Stimulated activated CD4-positive, alpha-beta T cell treated with anti-CD3 and anti-CD28 coated beads, Interleukin-4, amount 100 ng/mL, for 4 hours (primary cell): ENCODE data around the gene SGSM2.

Source experiments
- DNase-seq, 2 experiments: peaks; one replicate each; pipeline ENCODE4 v3.0.0-alpha.2; 2020

Gene SGSM2

DNA sequence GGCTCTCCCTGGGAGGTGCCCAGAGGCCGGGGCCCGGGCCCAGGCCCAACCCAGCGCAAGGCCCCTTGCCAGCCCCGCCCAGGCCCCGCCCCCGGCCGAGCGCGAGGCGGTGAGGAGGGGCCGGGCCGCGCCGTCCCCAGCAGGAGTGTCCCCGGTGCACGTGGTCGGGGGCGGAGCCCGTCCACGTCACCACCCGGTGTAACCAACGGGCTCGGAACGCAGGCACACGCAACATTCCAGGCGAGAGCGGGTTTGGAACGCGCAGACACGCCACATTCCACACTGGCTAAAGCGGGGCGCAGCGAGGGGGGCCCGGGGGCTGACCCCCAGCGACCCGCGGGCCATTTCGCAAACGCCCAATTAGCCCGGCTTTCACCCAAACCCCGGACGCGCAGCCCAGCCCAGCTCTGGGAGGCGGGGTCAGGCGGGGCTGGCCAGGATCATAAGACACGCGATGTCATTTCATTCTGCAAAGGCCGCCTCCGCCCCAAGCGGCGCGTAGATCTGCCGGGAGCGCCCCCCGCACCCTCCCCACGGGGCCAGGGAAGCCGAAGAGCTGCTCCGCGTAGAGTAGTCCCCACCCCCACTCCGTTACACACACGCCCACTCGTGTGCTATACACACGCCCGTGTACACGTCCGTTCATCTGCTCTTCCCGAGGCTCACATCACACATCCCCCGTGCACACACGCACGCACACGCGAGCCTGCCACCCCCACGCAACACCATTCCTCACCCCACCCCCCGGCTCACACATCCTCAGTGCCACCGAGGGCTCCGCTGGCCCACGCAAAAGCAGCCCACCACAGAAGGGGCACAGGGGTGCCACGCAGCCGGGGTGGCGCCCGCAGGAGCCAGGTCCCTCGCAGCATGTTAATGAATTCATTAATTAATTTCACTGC lies 62.5 kb downstream of the SGSM2 start:
- DNase-seq, result peak; percentile 91 to 94

DNA sequence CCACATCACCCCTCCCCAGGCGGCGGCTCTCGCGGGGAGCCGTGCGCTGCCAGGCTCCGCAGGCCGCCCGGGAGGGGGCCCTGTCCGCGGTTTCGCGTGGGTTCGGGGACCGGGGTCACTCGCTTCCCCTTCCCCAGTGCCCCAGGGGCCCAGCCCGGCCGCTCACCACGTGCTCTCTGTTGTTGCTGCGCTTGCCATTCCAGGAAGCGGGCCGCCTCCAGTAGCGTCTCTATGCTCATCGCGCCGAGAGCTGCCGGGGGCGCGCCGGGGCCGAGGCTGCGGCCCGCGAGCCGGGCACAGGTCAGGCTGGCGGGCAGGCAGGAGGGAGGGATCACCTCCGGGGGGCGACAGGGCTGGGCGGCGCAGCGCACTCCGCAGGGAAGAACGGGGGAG lies 63.2 kb downstream of the SGSM2 start:
- peak; percentile 55 to 57 for DNase-seq

DNA sequence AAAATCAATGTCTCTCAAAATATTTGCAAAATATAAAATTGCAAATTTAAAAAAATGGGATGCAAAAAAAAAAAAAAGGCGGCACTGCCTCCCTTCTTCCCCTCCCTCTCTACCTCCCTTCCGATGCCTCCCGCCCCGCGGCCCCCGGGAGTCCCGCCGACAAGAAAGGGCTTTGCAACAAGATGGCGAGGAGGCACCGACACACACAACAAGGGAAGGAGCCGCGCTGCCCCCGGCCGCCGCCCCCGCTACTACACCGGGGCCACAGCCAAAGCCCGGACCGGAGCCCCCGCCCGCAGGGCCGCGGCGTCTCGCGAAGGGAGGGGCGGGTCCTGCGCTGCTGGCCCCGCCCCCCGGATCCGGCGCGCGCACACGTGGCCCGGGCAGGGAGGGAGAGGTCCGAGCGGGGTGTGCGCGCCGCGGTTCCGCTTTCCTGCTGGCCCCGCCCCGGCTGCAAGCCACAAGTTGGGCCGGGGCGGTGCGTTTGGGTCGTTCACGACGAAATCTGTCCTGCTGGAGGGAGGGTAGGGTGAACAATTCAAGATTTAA lies 63.6 kb downstream of the SGSM2 start, which contains the start of gene MNT:
MNT (minus strand) TSS at position 184 of the 549 bp plus-strand sequence. CDS start 348 bp downstream, outside the sequence.
- DNase-seq, result peak; percentile 93 to 95

DNA sequence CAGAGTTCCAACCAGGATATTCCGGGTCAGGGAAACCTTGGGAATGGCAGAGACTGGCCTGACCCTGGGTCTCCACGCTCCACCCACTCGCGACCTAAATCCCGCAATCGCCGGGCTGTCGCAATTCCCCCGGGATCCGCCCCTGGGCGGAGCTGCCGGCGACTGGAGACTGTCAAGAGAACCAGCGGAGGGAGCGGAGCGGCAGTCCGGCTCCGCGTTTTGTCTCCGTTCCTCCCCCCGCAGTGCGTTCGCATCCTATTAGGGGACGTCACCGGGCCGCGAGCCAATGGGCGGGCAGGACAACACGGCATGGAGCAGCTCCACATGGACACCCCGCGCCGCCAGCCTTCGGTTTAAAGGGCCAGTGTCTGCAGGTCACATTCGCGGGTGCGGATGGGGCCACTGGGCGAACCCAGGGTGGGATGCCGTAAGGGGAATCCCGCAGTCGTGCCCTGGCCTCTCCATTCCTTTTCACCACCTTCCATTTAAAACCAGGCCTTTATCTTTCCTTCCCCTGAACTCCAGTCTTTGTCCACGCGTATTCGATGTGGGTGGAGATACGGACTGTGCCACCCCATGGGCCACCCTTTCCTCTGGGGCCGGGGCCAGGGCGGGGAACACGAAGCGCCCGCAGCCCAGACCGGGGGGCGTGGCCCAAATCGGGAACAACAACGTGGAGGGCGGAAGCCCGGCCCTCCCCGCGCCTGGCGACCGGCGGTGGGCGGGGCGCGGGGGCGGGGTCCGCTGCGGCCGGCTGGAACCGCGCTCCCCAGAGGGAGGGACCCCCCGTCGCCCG lies 64.3 kb downstream of the SGSM2 start:
- peak; percentile 99 for DNase-seq

DNA sequence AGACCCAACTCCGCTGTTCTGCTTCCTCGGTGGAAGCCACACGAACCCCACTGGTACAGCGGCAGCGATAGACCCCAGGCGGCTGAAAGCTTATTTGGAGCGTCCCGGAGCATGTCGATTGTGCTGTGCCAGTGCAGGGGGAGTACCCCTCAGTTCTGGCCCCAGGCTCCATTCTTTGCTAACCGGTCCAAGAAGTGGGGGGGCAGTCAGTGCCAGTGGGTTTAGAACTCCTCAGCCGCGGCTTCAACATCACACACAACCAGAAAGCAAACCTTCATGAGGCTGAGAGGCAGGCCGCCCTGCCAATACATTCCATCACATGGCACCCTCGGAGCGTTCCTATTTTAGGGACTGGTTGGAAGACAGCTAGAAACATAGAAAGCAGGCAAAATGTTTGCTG lies 65.2 kb downstream of the SGSM2 start:
- DNase-seq, result no peak

DNA sequence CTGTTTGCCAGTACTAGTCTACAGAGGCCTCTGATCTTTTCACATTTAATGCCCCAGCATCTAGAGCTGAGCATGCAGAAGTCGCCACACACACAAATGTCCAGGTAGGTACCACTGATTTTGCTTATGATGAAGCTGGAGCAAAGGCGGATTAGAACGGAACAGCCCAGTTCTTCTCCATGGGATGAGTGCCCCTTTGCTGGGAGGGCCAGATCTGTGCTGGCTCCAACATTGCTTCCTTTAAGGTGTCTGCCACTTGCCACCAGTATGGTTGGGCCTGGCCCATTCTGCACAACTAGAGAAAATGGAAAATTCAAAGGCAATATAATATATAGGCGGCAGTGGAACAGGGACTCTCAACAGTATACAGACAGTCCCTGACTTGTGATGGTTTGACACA lies 65.7 kb downstream of the SGSM2 start:
- no peak for DNase-seq

DNA sequence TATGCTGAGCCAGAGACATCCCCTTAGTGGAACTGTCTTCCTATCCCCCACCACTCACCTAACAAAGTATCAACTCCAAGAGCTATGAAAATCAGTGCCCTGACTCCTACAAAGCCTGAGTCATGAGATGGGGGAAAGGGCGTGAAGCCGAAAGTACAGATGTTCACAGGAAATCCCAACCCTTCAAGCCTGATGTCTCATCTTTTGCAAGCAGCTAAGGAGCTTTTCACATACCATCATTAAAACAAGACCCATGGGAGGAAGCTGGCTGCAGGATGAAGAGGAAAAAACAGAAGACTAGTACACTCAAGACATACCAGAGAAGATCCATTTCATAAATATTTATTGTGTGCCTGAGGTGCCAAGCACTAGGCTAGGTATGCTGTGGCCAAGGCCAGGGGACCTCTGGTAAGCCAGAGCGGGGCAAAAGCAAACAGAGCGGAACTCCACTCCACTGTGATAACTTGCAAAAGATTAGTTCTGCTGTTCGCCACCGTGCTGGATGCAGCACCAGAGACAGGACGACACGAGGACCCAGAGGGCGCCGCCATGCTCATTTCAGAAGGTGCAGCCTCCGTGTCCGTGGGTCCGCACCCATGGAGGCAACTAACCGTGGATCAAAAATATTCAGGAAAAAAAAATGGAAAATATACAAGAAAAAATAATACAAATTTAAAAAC lies 68.1 kb downstream of the SGSM2 start:
- no peak for DNase-seq

DNA sequence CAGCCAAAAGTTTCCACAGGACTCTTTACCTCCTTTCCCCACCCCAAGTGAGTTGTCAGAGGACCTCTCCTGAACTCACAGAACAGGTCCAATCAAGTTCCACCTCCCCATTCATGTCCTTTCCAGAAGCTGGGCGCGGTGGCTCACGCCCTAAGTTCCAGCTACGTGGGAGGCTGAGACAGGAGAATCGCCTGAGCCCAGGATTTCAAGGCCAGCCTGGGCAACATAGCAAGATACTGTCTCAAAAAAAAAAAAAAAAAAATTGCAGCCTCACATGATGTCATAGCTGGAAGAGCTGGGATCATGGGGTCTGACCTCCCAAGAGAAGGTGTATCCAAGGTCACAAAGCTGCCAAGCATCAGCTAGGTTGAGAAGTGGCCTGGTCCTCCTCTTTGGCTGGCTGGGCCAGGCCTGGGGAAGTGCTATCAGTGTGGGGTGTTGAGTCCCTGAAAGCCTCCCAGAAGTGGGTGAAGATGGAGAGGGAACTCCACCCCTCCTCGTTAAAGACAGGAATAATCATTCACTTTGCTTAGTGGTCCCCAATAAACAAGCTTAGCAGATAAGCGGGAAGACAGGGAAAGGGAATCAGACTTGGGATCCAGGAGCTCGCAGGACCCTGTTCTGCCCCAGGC lies 69.1 kb downstream of the SGSM2 start:
- DNase-seq, result no peak

DNA sequence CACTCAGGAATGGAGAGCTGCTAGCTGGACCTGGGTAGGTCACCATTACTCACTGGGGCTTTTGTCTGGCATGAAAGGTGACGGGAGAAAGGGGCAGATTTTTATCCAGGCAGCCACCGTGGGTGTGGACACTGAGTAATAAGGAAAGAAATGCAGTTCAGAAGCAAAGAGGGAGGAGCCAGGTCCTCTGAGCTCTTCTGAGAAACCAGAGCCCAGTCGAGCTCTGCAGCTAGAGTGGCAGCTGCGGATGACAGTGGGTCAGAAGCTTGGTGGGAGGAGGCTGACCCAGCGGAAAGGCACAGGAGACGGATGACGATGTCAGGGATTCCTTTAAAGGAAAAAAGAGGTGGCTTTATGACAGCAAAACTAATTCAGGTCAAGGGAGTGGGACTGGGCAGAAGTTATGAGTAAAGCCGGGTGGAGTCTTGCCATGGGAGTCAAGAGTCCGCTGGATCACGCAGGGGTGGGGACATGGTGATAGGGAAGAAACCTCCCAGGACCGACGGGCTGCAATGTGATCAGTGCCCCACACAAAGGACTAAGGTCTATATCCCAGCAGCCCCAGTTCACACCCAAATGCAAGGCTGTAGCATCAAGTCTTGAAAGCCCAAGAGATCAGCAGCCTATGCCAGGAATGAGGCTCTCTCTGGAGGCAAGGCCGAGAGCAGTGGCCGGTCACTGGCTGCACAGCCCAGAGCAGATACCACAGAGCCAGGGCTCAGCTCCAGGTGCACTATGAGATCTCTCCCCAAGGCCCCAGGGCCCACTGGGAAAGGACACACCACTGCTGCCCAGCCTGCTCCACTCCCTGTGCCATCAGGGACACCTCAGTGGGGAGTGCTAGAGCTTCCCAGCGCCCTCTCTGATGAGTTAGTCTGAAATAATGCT lies 69.8 kb downstream of the SGSM2 start:
- no peak for DNase-seq

DNA sequence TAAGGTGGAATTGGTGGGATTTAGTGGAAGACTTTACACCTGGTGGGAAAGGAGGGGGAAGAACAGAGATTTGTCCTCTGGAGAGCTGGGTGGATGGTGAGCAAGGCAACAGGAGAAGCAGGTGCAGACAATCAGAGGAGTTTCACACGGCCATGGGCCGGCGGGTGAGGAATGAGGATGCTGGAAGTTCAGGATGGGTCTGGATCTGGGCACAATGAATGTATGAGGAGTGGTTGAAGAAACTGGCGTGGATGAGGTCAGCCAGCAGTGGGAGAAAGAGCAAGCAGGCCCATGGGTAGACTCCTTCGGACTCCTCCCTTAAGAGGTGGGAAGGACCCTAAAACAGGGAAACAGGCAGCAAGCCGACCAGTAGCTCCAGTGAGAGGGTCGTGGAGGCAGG lies 73.7 kb downstream of the SGSM2 start:
- DNase-seq, result no peak

DNA sequence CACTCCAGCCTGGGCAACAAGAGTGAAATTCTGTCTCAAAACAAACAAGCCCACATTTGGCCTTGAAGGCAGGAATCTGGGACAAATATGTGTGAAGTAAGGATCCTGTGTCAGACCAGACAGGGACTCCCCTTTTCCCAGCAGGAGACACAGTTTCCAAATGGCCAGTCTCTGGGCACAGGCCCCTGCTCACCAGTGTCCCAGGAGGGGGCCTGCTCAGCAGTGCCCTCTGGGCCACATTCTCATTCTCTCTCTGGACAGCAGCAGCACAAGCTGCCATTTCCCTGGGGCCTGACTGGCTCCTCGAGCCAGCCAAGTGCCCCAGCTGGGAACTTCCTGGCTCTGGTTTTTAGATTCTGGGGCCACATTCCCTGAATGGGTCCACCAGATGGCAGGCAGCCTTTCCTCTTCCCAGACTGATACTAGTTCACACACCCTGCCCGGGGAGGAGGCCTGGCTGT lies 75.3 kb downstream of the SGSM2 start:
- DNase-seq, result no peak

DNA sequence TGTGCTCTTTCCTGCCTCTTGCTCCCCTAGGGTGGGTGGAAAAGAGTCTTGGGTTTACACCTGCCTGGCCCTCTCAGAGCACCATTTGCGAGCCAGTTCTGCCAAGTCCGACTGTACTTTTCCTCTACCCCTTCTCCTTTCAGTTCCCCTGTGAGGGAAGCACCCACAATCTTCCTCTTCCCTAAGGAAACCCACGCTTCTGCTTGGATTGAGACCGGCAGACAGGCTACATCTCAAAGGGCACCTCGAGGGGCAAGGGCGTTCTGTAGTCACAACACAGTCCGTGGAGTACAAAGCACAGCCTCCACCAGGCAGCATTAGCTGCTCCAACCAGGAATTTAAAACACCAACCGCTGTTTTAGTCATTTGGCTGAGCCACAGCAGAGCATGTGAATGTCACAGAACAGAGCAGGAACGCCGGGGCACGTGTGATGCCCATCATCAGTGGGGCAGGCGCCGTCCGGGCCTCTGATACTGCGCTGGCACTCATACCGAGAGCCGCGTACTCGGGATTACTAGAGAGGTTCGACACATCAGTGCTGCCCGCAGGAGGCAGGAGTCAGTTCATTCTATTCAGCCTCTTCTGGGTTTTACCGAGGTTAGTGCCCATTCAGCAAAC lies 77.3 kb downstream of the SGSM2 start:
- DNase-seq, result no peak

DNA sequence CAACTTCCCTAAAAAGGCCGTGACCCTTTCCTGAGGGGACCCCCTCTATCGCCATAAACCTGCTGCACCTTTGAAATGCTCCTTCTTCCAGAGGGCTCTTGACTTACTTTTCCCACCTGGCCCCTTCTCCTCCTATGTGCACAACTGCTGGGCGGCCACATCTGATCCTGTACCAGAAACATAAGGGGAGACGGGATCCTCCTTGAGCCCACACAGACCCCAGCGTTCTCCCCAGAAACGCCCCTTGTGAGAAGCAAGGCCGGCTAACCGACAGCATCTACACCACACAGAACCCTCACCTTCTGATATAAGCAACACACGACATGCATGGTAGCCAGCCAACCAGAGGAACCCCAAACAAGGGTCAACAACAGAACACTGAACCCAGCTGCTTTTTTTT lies 77.8 kb downstream of the SGSM2 start:
- no peak for DNase-seq

DNA sequence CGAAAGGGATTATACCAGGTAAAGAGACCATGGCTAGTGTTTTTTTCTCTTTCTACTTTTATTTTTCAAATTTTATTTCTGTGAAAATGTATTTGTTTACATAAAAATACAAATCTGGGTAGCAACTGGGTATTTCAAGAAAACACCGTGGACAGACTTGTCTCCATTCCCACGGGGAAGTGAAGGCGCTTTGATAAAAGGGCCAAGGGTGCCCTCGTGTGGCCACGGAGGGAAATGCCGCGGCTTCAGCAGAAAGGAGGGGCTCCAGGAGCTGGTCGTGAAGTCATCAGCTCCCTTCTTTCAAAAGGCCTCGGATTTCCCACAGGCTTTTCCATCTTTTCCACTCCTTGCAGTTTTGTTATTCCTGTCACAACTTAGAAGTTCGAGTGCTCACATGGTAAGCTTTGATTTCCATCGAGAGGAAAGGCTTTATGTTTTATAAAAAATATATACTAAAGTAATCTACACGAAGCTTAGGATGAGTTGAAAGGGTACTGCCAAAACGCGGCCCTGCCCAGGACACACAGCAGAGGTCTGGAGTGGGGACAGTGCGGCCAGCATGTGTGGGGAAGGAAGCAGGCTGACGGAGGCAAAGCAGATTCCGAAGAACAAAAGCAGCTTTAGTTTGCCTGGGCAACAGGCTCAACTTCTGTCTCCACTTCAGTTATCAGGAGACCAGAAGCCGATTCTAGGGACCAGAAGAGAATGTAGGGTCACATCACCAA lies 78.9 kb downstream of the SGSM2 start:
- peak; percentile 80 to 82 for DNase-seq

DNA sequence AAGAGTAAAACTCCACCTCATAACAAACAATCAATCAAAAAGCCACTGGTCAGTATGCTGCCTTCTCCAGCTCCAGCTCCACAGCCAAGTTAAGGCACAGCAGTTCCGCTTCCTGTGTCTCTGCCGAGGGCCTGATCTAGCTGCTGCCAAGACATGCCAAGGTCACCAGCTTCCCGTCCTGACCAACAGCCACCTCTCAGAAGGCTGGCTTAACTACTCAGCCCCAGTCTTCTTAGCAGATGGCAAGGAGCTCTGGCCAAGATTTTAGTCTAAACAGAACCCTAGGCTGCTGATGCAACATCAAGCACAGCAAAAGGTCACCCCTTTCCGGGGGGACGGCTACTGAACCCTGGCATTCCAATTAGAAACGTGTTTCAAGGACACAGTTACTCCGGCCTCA lies 81.3 kb downstream of the SGSM2 start:
- DNase-seq, result no peak

DNA sequence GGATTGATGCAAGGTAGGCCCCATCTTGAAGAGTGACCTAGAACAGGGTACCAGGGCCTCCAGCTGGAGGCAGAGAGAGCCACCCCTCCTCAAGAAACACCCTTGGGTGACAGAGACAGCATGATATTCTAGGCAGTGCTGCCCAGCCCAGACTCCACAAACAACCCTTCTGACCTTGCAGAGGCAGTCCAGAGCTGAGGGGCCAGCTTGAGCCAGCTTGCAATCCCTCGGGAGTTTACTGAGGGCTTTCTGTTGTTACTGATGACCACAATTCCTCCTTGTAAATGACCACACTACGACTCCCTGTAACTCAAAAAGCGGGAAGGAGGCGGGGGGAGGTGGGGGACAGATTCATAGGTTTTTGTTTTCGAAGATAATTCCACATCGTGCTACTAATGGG lies 82.2 kb downstream of the SGSM2 start:
- DNase-seq, result no peak

DNA sequence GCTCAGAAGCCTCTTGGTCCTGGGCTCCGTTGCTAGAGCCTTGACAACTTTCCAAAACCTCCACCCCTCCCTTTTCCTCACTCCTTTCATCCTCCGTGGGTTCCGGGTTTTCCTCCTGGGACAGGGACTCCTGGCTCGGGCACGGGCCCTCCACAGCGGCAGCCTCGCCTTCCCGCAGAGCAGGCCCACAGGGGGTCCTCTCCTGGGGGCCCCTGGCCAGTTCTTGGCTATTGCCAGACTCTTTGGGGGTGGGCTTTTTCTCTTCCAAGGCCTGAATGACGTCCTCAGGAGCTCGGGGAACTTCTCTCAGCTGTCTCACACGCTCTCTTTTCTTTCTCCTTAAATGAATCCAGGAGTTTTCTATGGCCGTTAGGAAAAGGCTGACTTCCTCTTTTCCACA lies 82.9 kb downstream of the SGSM2 start:
- no peak for DNase-seq

DNA sequence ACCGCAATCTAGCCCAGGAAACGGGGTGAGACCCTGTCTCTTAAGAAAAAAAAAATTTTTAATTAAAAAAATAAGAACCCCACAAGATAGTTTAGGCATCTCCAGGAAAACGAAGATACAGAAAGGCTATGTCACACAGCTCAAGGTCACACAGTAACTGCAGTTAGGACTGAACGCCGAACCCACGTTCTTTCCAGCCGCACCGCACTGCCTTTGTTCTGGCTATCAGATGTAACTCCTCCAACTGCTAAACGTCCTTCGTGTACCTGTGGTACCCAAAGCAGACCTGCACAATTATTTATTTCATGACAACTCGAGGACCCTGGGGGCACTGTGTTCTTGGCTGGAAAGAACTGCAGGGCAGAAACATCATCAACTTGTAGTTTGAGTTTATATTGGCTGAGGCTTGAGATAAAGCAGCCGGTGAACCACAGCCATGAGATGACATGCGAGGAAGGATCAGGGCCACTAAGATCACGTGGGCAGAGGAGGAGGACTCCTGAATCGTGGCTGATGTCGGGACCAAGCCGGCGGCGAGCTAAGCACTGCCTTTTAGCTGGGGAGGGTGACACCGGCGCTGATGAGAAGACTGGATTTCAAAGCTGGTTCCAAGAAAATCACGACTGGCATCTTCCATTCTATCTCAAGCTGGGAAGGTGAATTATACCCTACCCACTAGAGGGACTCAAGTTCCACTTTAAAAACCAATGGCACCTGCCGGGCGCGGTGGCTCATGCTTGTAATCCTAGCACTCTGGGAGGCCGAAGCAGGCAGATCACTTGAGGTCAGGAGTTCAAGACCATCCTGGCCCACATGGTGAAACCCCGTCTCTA lies 84.2 kb downstream of the SGSM2 start:
- no peak for DNase-seq

DNA sequence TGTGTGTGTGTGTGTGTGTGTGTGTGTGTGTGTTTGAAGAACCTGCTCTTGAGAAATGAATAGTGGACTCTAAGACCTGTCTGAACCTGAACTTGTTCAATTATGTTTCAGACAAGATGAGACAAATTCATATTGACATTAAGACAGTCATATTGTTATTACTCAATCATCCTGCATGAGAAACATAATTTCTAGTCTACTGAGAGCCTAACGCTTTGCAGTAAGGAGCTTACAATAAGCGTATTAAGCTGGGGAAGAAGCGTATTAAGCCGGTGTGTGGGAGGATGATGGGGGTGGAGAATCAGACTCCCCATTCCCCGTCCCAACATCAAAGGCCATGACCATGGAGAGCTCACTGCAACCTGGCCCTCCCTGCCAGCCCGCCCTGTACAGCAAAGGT lies 86.0 kb downstream of the SGSM2 start:
- no peak for DNase-seq
